Small intestine (tissue), 7 donors: ENCODE results near the gene DSTYK. TPM values are rescaled to one million over a fixed set of nuclear protein-coding genes. Genes with fewer than 3 reads are reported as not detected.

Source experiments
- DNase-seq, 2 donors: peaks; one replicate each; pipeline versions ENCODE4 v3.0.0 to v3.0.0-alpha.2; 2013
- FAIRE-seq: peaks from 2 replicates; lab custom pipeline; 2012; peaks lifted over from hg19 to GRCh38; lab: Jason Lieb, UNC
- H3K27ac ChIP-seq, 3 donors: one replicate each; pipeline ENCODE4 v1.5.1; 2013; ENCODE audit warnings: low read length in 2 of 3, mild to moderate bottlenecking in 2 of 3, control low read depth in 1 of 3, inconsistent platforms in 1 of 3, low read depth in 1 of 3, moderate library complexity in 1 of 3
- H3K27me3 ChIP-seq, 3 donors: one replicate each; pipeline ENCODE4 v1.6.1; 2013; ENCODE audit warnings: low read length in 3 of 3, inconsistent platforms in 1 of 3; ENCODE audit not compliant: control insufficient read depth in 3 of 3, insufficient read depth in 3 of 3
- H3K36me3 ChIP-seq, 3 donors: one replicate each; pipeline ENCODE4 v1.6.1; 2013; ENCODE audit warnings: low read length in 3 of 3, inconsistent platforms in 1 of 3, low read depth in 1 of 3, mild to moderate bottlenecking in 1 of 3, moderate library complexity in 1 of 3; ENCODE audit not compliant: control insufficient read depth in 3 of 3, insufficient read depth in 2 of 3
- H3K4me1 ChIP-seq, 3 donors: one replicate each; pipeline ENCODE4 v1.6.1; 2013; ENCODE audit warnings: low read length in 2 of 3, inconsistent platforms in 1 of 3, low read depth in 1 of 3, mild to moderate bottlenecking in 1 of 3, moderate library complexity in 1 of 3; ENCODE audit not compliant: control insufficient read depth in 3 of 3, insufficient read depth in 2 of 3
- H3K4me3 ChIP-seq, 3 donors: one replicate each; pipeline ENCODE4 v1.5.1; 2013; ENCODE audit warnings: low read length in 3 of 3, control low read depth in 1 of 3, inconsistent platforms in 1 of 3, low read depth in 1 of 3, mild to moderate bottlenecking in 1 of 3, moderate library complexity in 1 of 3
- H3K9me3 ChIP-seq, 2 donors: one replicate each; pipeline ENCODE4 v1.6.1; 2013; ENCODE audit warnings: low read depth in 1 of 2, low read length in 1 of 2; ENCODE audit not compliant: control insufficient read depth in 2 of 2, insufficient read depth in 1 of 2
- WGBS, 3 donors: extraction: QIAGEN DNeasy Blood & Tissue Kit; methylation state at CpG; one replicate each; pipeline ENCODE4 v1.1.7; 2013; 5-methylcytosine and 5-hydroxymethylcytosine counted together
- polyA plus RNA-seq, 4 donors: library from polyadenylated mRNA; stranded (reverse) in 3 of 4; unstranded in 1 of 4; fragments of 200-250 nt in 3 of 4; fragments of 120-200 nt in 1 of 4; gene quantifications; one replicate each; pipeline versions ENCODE4 v1.2.1 to v1.2.3, GENCODE V29; 2013
- donor health status: healthy with polysubstance abuse.
- donor health status: control.
- donor health status: control.
- donor health status: Bipolar disorder and iron deficiency.
- donor health status: healthy.

DSTYK gene
- polyA plus RNA-seq, 4 donors: 1.1 to 4.8 (median 2.3) TPM

DNA sequence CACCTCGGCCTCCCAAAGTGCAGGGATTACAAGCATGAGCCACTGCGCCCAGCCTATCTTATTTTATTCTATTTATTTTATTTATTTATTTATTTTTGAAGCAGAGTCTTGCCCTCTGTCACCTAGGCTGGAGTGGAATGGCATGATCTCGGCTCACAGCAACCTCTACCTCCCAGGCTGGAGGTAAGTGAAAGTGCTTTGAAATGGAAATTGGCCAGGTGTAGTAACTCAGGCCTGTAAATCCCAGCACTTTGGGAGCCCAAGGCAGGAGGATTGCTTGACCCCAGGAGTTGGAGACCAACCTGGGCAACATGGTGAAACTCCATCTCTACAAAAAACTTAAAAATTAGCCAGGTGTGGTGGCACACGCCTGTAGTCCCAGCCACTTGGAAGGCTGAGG lies 5.1 kb upstream of the DSTYK start:
- H3K4me1 ChIP-seq: no peaks in the 10 kb centered on the region
- FAIRE-seq: no peak
- H3K36me3 ChIP-seq: no peaks in the 10 kb centered on the region
- WGBS, 3 donors: 82 to 85% (median 84%) methylated on average over 4 of the region's 4 CpGs
- no peaks in the 10 kb centered on the region for H3K9me3 ChIP-seq
- H3K4me3 ChIP-seq: no peak overlapping the region
- H3K27ac ChIP-seq: no peak overlapping the region
- H3K27me3 ChIP-seq: peaks cover 0 to 6% (median 0%) of the 10 kb centered on the region in 3 donors
- no peak for DNase-seq

DNA sequence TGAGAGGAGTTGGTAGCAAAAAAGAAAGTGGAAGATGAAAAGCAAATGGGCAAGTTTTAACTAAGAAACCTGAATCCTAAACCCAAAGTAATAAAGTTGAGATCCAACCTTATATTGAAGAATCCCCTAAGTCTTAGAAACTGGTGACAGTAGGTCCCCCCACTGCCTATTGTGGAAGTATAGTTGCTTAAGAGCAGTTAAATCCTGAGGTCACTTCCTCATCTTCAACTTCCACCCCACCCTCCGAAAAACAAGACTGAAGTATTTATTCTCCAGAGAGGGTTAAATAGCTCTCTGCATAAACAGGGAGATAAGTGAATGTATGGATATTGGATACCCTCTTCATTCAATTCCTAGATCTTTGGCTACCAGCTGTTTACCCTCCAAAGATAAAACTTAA lies 3.3 kb upstream of the DSTYK start:
- H3K27me3 ChIP-seq: peaks cover 0 to 6% (median 0%) of the 10 kb centered on the region in 3 donors
- no peak for DNase-seq
- WGBS, 3 donors: 60 to 87% (median 74%) methylated on average over 1 of the region's 1 CpG
- H3K36me3 ChIP-seq: no peaks in the 10 kb centered on the region
- peaks cover 0 to 5% (median 0%) of the 10 kb centered on the region in 3 donors for H3K4me1 ChIP-seq
- no peak overlapping the region for H3K27ac ChIP-seq
- FAIRE-seq: no peak
- H3K4me3 ChIP-seq: no peak overlapping the region
- H3K9me3 ChIP-seq: no peaks in the 10 kb centered on the region

DNA sequence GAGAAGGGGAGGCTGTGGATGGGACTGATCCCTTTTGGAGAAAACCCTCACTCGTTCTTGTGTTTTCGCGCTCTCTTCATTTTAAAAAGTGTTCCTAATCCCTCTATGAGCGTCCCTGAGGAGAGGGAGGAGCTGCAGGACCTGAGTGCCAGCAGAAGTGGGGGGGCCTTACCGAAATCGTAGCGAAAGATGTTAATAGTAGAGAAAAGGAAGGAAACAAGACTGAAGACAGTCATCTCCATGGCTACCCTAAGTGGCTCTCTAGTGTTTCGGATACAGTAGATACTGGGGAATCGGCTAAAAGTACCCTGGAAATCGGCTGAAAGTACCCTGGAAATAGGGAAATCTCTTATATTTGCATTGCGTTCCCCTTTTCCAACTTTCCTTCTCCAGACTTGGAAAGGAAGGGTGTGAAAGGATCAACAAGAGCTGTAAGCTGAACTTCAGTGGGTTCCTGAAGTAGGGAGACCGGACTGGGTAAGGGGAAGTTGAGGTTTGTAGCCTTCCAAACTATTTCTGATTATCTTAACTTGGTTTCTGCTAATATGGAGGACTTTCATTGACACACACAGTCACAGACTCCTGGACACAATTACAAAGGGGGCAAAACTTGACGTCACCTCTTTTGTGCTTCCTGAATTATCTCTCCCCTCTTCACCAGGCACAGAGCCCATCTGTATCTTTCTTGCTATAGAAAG lies 486 bp upstream of the DSTYK start:
- H3K4me1 ChIP-seq: peaks cover 0 to 5% (median 0%) of the 10 kb centered on the region in 3 donors
- peak overlapping the region in 2 of 3 donors; percentile 87 to 99 for H3K4me3 ChIP-seq

DNA sequence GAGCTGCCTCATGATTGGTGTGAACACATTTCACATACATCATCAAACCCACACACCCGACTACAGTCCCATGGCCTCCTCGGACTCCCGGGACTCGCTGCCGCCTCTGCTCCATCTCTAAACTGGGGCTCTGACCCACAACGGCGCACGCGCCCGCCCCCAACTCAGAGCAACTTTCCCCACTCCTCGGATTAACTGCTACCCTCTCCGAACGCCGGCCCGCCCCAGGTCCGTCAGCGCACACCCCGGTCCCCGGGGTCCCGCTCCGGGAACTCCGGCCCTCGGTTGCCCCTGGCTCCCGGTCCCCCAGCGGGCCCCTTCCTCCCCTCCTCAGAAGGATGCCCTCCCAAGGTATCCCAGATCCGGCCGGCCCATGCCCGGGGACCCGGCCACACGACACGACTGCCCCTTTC lies 740 bp downstream of the DSTYK start:
- Histone ChIP-seq H3K9me3 (no peaks in the 10 kb centered on the region), H3K27ac (peak overlapping the region; percentile 80 to 91 (median 89)), H3K36me3 (no peaks in the 10 kb centered on the region), H3K4me3 (peak overlapping the region; percentile 87 to 100 (median 99)), H3K4me1 (peaks cover 0 to 5% (median 0%) of the 10 kb centered on the region in 3 donors), H3K27me3 (peaks cover 0 to 2% (median 0%) of the 10 kb centered on the region in 3 donors)
- peak in 1 of 2 donors; percentile 24 for DNase-seq
- FAIRE-seq: no peak
- 0 to 1% (median 1%) methylated on average over 30 to 31 of the region's 31 CpGs for WGBS, 3 donors

More for the DNA sequence above, 486 bp upstream of the DSTYK start:
- Histone ChIP-seq H3K27me3 (peaks cover 0 to 6% (median 0%) of the 10 kb centered on the region in 3 donors), H3K9me3 (no peaks in the 10 kb centered on the region), H3K27ac (peak overlapping the region; percentile 80 to 91 (median 89)), H3K36me3 (no peaks in the 10 kb centered on the region)
- FAIRE-seq (no peak), DNase-seq (no peak)
- 41 to 57% (median 44%) methylated on average over 13 of the region's 13 CpGs for WGBS, 3 donors

DNA sequence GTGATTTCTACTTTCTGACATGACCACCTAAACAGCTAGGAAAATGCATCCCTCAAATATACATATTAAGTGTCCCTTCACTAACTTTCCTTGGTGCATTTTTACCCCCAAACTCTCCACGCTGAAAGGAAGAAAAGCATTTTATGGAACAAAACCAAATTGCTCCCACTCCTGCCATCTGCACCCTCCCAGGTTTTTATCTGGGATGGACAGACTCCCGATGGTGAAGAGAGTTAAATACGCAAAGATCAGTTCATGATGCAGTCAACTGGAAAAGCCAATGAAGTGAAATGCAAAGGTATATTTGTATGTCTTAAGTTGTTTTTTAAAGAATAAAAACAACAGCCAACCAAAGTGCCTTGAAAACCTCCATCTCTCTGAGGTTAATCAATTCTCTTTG lies 2.7 kb downstream of the DSTYK start:
- FAIRE-seq (no peak), DNase-seq (no peak)
- Histone ChIP-seq H3K27ac (no peak overlapping the region), H3K9me3 (no peaks in the 10 kb centered on the region), H3K4me3 (no peak overlapping the region), H3K4me1 (peaks cover 0 to 5% (median 2%) of the 10 kb centered on the region in 3 donors), H3K27me3 (no peaks in the 10 kb centered on the region), H3K36me3 (no peaks in the 10 kb centered on the region)
- 76 to 88% (median 87%) methylated on average over 3 of the region's 3 CpGs for WGBS, 3 donors

DNA sequence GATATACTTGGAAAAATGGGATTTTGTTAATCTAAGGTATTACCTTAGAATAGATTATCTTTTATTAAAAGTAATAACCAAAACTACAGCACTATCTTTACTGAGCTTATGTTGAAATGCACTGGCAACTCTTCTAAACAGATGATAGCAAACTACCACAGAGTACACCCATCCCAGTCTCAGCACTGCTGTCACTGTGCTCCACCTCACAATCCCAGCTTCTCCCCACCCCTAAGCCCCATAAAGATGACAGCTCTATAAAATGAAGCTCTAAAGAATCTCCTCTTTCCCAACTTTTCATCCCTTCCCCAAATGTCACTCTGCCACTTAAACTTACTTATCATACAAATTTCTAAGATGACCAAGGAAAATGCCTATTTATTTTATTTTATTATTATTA lies 6.4 kb downstream of the DSTYK start:
- no peak for FAIRE-seq
- H3K4me3 ChIP-seq: no peak overlapping the region

DNA sequence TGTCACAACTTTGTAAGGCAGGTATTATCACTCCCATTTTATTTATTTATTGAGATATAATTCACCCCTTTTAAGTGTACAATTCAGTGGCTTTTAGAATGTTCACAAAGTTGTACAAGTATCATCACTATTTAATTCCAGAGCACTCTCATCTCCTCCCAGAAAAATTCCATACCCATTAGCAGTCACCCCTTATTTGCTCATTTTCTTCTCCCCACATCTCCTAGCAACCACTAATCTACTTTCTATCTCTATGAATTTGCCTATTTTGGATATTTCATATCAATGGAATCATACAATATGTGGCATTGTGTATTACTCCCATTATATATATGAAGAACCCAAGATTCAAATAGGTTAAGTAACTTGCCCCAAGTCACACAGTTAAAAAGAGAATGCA lies 7.0 kb downstream of the DSTYK start:
- FAIRE-seq: no peak
- Histone ChIP-seq H3K36me3 (no peaks in the 10 kb centered on the region), H3K27ac (no peak overlapping the region), H3K27me3 (no peaks in the 10 kb centered on the region), H3K4me3 (no peak overlapping the region), H3K9me3 (no peaks in the 10 kb centered on the region), H3K4me1 (peaks cover 0 to 3% (median 0%) of the 10 kb centered on the region in 3 donors)
- DNase-seq: no peak

More for the DNA sequence above, 6.4 kb downstream of the DSTYK start:
- no peak for DNase-seq
- Histone ChIP-seq H3K36me3 (no peaks in the 10 kb centered on the region), H3K27me3 (no peaks in the 10 kb centered on the region), H3K27ac (no peak overlapping the region), H3K4me1 (peaks cover 0 to 3% (median 2%) of the 10 kb centered on the region in 3 donors), H3K9me3 (no peaks in the 10 kb centered on the region)

DNA sequence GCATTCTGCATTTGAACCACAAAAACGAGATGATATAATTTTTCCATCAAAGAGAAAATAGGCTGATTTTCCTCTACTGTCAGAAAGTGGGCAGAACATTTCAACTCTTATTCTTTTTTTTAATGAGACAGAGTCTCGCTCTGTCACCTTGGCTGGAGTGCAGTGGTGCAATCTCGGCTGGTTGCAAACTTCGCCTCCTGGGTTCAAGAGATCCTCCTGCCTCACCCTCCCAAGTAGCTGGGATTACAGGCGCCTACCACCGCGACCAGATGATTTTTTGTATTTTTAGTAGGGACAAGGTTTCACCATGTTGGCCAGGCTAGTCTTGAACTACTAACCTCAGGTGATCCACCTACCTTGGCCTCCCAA lies 11.6 kb downstream of the DSTYK start:
- H3K27ac ChIP-seq: no peak overlapping the region
- H3K4me3 ChIP-seq: no peak overlapping the region
- FAIRE-seq (no peak), DNase-seq (no peak)
- H3K27me3 ChIP-seq: no peaks in the 10 kb centered on the region
- H3K4me1 ChIP-seq: peaks cover 0 to 3% (median 0%) of the 10 kb centered on the region in 3 donors
- no peaks in the 10 kb centered on the region for H3K9me3 ChIP-seq
- no peaks in the 10 kb centered on the region for H3K36me3 ChIP-seq
- 84 to 87% (median 85%) methylated on average over 7 of the region's 7 CpGs for WGBS, 3 donors
